Esophagus muscularis mucosa (tissue), 3 donors: ENCODE measurements around the gene RAPH1.

Experiments
- CTCF ChIP-seq, 3 experiments: fragments of 200-600 bp in 2 of 3; fragments of 450-650 bp in 1 of 3; sonication (generic) in 2 of 3; IDR thresholded peaks; one replicate each; pipeline ENCODE4 v1.5.1; 2017 to 2019; ENCODE audit warnings: antibody characterized with exemption in 3 of 3, mild to moderate bottlenecking in 2 of 3, moderate library complexity in 1 of 3
- POLR2A ChIP-seq: fragments of 450-650 bp; IDR thresholded peaks from one replicate; pipeline ENCODE4 v1.6.1; 2017; ENCODE audit warnings: antibody characterized with exemption, moderate library complexity, mild to moderate bottlenecking, low read depth
- POLR2AphosphoS5 ChIP-seq, 2 donors: sonication (generic); formaldehyde crosslinking; IDR thresholded peaks; one replicate each; pipeline ENCODE4 v1.6.1; 2017; ENCODE audit warnings: antibody characterized with exemption in 2 of 2

- TF ChIP-seq CTCF (IDR thresholded peaks at IDR 0.05) (no peak), POLR2A (no peak), POLR2AphosphoS5 (IDR thresholded peaks at IDR 0.05) (no peak)
These were observed 134.1 kb downstream of the RAPH1 start for GRCh38 chr2:203400805-203401585.
